ENCODE results near the gene TSFM. TPM values are rescaled to one million over a fixed set of nuclear protein-coding genes. Genes with fewer than 3 reads are reported as not detected.

Gene TSFM
- total RNA-seq, 1 donor from 2014 or later, result 18.1 TPM

DNA sequence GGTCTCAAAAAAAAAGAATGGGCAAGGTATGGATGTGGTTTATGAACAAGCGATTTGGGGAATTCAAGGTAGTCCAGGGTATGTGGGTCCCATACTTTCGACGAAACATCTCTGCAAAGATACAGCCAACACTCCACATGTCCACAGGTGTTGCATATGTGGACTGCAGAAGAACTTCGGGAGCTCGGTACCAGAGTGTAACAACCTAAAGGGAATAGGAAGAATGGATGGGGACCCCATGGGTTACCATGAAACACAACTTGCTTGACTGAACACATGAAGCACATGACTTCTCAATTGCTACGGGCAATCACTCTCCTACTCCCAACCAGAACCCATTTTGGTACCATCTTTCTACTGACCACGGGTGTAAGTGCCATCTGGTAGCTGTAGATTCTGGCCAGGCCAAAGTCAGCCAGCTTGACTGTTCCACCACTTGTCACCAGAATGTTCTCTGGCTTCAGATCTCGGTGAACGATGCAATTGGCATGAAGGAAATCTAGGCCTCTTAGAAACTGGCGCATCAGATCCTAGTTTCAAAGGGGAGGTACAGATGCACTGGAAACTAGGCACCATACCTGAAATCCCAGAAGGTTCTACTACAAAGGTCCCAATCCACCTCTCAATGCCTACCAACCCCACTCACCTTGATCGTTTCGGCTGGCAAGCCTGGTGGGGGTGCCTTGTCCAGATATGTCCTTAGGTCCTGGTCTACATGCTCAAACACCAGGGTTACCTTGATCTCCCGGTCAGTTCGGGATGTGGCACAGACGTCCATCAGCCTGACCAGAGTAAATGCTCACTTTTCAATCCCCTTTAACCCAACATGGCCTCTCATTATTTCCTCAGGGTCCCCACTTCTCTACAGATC lies 31.8 kb upstream of the TSFM start:
- Mint-ChIP-seq H3K9me3 (peaks cover 3% of the 10 kb centered on the region), H3K4me1 (peaks cover 44% of the 10 kb centered on the region), H3K36me3 (peaks cover 43% of the 10 kb centered on the region), H3K27ac (peak overlapping the region; percentile 97), H3K4me3 (peak overlapping the region; percentile 98), H3K27me3 (ENCODE audit: insufficient read depth, low read depth) (peaks cover 30% of the 10 kb centered on the region)
- no peak for DNase-seq (ENCODE audit: low spot score)
- Histone ChIP-seq H3K4me2 (peak overlapping the region; percentile 100), H3K79me2 (ENCODE audit: low read depth) (peaks cover 46% of the 10 kb centered on the region), H4K20me1 (ENCODE audit: low read depth) (peaks cover under 1% of the 10 kb centered on the region), H3K4me3 (peak overlapping the region; percentile 85), H3K9ac (peak overlapping the region; percentile 95), H3K27ac (no peak overlapping the region), H3K27me3 (peaks cover 12% of the 10 kb centered on the region), H3K4me1 (peaks cover 27% of the 10 kb centered on the region), H3K9me3 (ENCODE audit: low read depth) (no peaks in the 10 kb centered on the region), H3F3A (ENCODE audit: low read depth) (peaks cover 58% of the 10 kb centered on the region), H3K36me3 (no peaks in the 10 kb centered on the region), H2AFZ (replicated peaks) (no peak overlapping the region)
- no peak for TF ChIP-seq EZH2phosphoT487 (IDR thresholded peaks at IDR 0.05)
- TF ChIP-seq, protein P1, sequence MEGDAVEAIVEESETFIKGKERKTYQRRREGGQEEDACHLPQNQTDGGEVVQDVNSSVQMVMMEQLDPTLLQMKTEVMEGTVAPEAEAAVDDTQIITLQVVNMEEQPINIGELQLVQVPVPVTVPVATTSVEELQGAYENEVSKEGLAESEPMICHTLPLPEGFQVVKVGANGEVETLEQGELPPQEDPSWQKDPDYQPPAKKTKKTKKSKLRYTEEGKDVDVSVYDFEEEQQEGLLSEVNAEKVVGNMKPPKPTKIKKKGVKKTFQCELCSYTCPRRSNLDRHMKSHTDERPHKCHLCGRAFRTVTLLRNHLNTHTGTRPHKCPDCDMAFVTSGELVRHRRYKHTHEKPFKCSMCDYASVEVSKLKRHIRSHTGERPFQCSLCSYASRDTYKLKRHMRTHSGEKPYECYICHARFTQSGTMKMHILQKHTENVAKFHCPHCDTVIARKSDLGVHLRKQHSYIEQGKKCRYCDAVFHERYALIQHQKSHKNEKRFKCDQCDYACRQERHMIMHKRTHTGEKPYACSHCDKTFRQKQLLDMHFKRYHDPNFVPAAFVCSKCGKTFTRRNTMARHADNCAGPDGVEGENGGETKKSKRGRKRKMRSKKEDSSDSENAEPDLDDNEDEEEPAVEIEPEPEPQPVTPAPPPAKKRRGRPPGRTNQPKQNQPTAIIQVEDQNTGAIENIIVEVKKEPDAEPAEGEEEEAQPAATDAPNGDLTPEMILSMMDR (IDR thresholded peaks at IDR 0.05), result no peak

DNA sequence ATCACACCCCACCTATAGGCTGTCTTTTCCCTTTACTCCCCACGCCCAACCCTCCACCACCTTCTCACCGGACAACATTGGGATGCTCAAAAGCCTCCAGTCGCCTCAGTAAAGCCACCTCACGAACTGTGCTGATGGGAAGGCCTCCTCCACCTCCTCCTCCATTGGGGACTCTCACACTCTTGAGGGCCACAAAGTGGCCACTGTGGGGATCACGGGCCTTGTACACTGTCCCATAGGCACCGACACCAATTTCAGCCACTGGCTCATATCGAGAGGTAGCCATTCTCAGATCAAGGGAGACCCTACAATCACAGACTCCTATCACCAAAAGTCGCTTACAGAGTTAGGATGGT lies 31.2 kb upstream of the TSFM start:
- no peaks in the 10 kb centered on the region for H3K36me3 ChIP-seq
- peak overlapping the region; percentile 95 for H3K9ac ChIP-seq
- H2AFZ ChIP-seq (replicated peaks), result no peak overlapping the region
- Mint-ChIP-seq H3K27me3 (ENCODE audit: insufficient read depth, low read depth) (peaks cover 34% of the 10 kb centered on the region), H3K36me3 (peaks cover 40% of the 10 kb centered on the region), H3K27ac (peak overlapping the region; percentile 97), H3K4me1 (peaks cover 42% of the 10 kb centered on the region), H3K4me3 (peak overlapping the region; percentile 98), H3K9me3 (peaks cover 3% of the 10 kb centered on the region)
- peaks cover 7% of the 10 kb centered on the region for H4K20me1 ChIP-seq (ENCODE audit: low read depth)
- H3K79me2 ChIP-seq (ENCODE audit: low read depth), result peaks cover 39% of the 10 kb centered on the region
- no peak overlapping the region for H3K27ac ChIP-seq
- no peaks in the 10 kb centered on the region for H3K9me3 ChIP-seq (ENCODE audit: low read depth)
- peak overlapping the region; percentile 85 for H3K4me3 ChIP-seq
- H3K27me3 ChIP-seq, result peaks cover 18% of the 10 kb centered on the region
- peak overlapping the region; percentile 100 for H3K4me2 ChIP-seq
- no peak for DNase-seq (ENCODE audit: low spot score)
- TF ChIP-seq, protein P1 (IDR thresholded peaks at IDR 0.05), result no peak
- TF ChIP-seq EZH2phosphoT487 (IDR thresholded peaks at IDR 0.05), result no peak
- TF ChIP-seq EZH2 (IDR thresholded peaks at IDR 0.05), result no peak
- peaks cover 58% of the 10 kb centered on the region for H3F3A ChIP-seq (ENCODE audit: low read depth)
- peaks cover 28% of the 10 kb centered on the region for H3K4me1 ChIP-seq

DNA sequence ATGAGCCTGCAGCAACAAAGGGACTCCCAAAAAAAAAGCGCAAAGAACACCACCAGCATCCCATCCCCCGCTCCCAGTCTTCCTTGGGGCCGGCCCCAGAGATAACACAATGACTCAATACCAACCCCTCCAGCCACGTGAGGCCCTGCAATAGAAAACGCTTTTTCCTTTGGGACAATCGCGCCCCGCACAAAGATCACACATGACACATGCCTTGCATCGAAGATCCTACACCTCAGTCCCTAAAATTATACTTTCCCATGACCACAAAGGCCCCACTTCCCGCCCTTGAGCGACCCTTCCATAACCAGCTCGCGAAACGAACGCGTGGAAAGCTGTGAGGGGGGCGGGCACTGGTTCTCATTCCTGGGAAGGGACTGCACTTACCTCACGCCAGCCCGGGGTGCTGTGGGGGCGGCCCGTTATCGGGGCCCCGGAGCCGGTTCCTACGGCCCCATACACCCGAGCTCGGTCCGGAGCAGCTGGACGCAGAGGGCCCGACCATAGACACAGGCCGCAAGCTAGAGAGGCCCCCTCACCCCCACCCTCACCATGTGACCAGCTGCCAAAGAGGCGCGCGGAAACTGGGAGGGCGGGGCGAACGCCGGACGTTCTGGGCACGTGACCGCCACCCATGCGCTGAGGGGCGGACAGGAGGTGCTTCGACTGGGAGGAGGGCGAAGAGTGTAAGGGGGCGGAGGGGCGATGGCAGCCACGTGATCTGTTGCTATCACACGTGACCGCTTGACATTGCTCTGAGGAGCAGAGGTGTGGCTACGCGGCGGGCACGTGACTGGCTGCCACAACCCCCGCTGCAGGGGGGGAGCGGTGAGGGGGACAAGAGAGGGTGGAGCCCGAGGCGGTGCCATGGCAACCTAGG lies 30.6 kb upstream of the TSFM start, which contains the start of gene CDK4:
TSS of gene CDK4 (minus strand) at position 523 of the 880 bp plus-strand sequence. CDS start 593 bp downstream, outside the sequence.
- Mint-ChIP-seq H3K36me3 (peaks cover 36% of the 10 kb centered on the region), H3K4me3 (peak within 1 kb of the TSS; percentile 98), H3K27ac (peak within 1 kb of the TSS; percentile 97), H3K4me1 (peaks cover 49% of the 10 kb centered on the region), H3K9me3 (peaks cover 3% of the 10 kb centered on the region), H3K27me3 (ENCODE audit: insufficient read depth, low read depth) (peaks cover 38% of the 10 kb centered on the region)
- Histone ChIP-seq H3K4me1 (peaks cover 31% of the 10 kb centered on the region), H3K9me3 (ENCODE audit: low read depth) (no peaks in the 10 kb centered on the region), H3K4me2 (peak within 1 kb of the TSS; percentile 100), H3K36me3 (no peaks in the 10 kb centered on the region), H3K9ac (peak within 1 kb of the TSS; percentile 95), H3K4me3 (peak within 1 kb of the TSS; percentile 85), H3F3A (ENCODE audit: low read depth) (peaks cover 58% of the 10 kb centered on the region), H4K20me1 (ENCODE audit: low read depth) (peaks cover 12% of the 10 kb centered on the region), H3K27ac (peak within 1 kb of the TSS; percentile 11), H3K79me2 (ENCODE audit: low read depth) (peaks cover 35% of the 10 kb centered on the region), H2AFZ (replicated peaks) (no peak within 1 kb of the TSS), H3K27me3 (peaks cover 24% of the 10 kb centered on the region)
- peak; percentile 100 for DNase-seq (ENCODE audit: low spot score)
- no peak for TF ChIP-seq EZH2phosphoT487 (IDR thresholded peaks at IDR 0.05)
- TF ChIP-seq, protein P1 (IDR thresholded peaks at IDR 0.05), result no peak
- TF ChIP-seq EZH2 (IDR thresholded peaks at IDR 0.05), result no peak
